HL-60 (cell line): Measurements from ENCODE around the gene TUBGCP3.
A peak's percentile ranks its signal among the peaks of the same experiment; 100 is the strongest.

Source experiments
- DNase-seq, 2 experiments: peaks; one replicate each; pipeline ENCODE4 v3.0.0-alpha.2; 2010 to 2020; ENCODE audit warnings: low read depth in 1 of 2, low spot score in 1 of 2
- H3K27ac ChIP-seq: fragments of 250-450 bp; sonication (Bioruptor Pico); replicated peaks from 2 replicates; pipeline ENCODE4 v1.5.1; 2020; ENCODE audit warnings: mild to moderate bottlenecking, moderate library complexity
- H3K27me3 ChIP-seq: fragments of 250-450 bp; sonication (Bioruptor Pico); 2 replicates; pipeline ENCODE4 v1.5.1; 2021; ENCODE audit warnings: mild to moderate bottlenecking, moderate library complexity; ENCODE audit not compliant: insufficient read depth, poor library complexity, severe bottlenecking
- H3K4me3 ChIP-seq: replicated peaks from 2 replicates; pipeline ENCODE4 v1.5.1; 2011; ENCODE audit warnings: mild to moderate bottlenecking, control low read depth, low read length; ENCODE audit not compliant: insufficient read depth
- CTCF ChIP-seq: IDR thresholded peaks from one replicate; pipeline ENCODE4 v1.5.1; 2011; ENCODE audit warnings: low read length, control low read depth, inconsistent platforms; ENCODE audit not compliant: insufficient read depth
- GABPA ChIP-seq: IDR thresholded peaks from 2 replicates; pipeline ENCODE4 v1.6.1; 2012; ENCODE audit warnings: low read depth
- POLR2AphosphoS5 ChIP-seq: IDR thresholded peaks from 2 replicates; pipeline ENCODE4 v1.6.1; 2012; ENCODE audit warnings: low read depth
- REST ChIP-seq: IDR thresholded peaks from 2 replicates; pipeline ENCODE4 v1.6.1; 2012; ENCODE audit warnings: low read depth; ENCODE audit not compliant: insufficient replicate concordance
- SPI1 ChIP-seq: IDR thresholded peaks from 2 replicates; pipeline ENCODE4 v1.6.1; 2012; ENCODE audit warnings: low read depth, mild to moderate bottlenecking, borderline replicate concordance

The TUBGCP3 gene

GRCh38 chr13:112614835-112615234 is 26.9 kb upstream of the TUBGCP3 start:
- no peak for DNase-seq
- no peak overlapping the region for H3K27ac ChIP-seq
- no peak for TF ChIP-seq SPI1
- no peak for TF ChIP-seq GABPA
- TF ChIP-seq POLR2AphosphoS5 = no peak
- no peak for TF ChIP-seq CTCF
- TF ChIP-seq REST = no peak
- H3K27me3 ChIP-seq = no peaks in the 10 kb centered on the region
- no peak overlapping the region for H3K4me3 ChIP-seq

- TF ChIP-seq SPI1 = no peak
- TF ChIP-seq REST = no peak
- TF ChIP-seq GABPA = no peak
- no peak for TF ChIP-seq POLR2AphosphoS5
- TF ChIP-seq CTCF = no peak
- Histone ChIP-seq H3K27ac (no peak overlapping the region), H3K27me3 (no peaks in the 10 kb centered on the region), H3K4me3 (no peak overlapping the region)
- no peak for DNase-seq
Observed at GRCh38 chr13:112608212-112608611, 20.3 kb upstream of the TUBGCP3 start.

GRCh38 chr13:112606109-112607001 is 18.4 kb upstream of the TUBGCP3 start:
- Histone ChIP-seq H3K27me3 (no peaks in the 10 kb centered on the region), H3K4me3 (peak overlapping the region; percentile 32), H3K27ac (no peak overlapping the region)
- TF ChIP-seq REST (no peak), CTCF (peak; percentile 60), SPI1 (peak; percentile 51; the same call in 1 of the 2 replicates)
- DNase-seq = peak; percentile 63 to 96
